Trophoblast cell (in vitro differentiated cells and primary cell): ENCODE measurements around the gene XXYLT1.

Experiments
- DNase-seq, 2 donors: peaks; one replicate each; pipeline ENCODE4 v3.0.0-alpha.2; 2016
- H2AFZ ChIP-seq: 2 replicates; pipeline ENCODE4 v1.6.1; 2013; ENCODE audit warnings: low read length, moderate library complexity, mild to moderate bottlenecking; ENCODE audit not compliant: insufficient read depth, poor library complexity
- H2AK5ac ChIP-seq: 2 replicates; pipeline ENCODE4 v1.6.1; 2013; ENCODE audit warnings: mild to moderate bottlenecking, low read length
- H2BK120ac ChIP-seq: 2 replicates; pipeline ENCODE4 v1.6.1; 2013; ENCODE audit warnings: low read length, mild to moderate bottlenecking, moderate library complexity; ENCODE audit not compliant: insufficient read depth, poor library complexity
- H2BK12ac ChIP-seq: 2 replicates; pipeline ENCODE4 v1.6.1; 2013; ENCODE audit warnings: mild to moderate bottlenecking, low read length, moderate library complexity
- H2BK5ac ChIP-seq: 2 replicates; pipeline ENCODE4 v1.6.1; 2013; ENCODE audit warnings: low read length, low read depth, moderate library complexity, mild to moderate bottlenecking; ENCODE audit not compliant: poor library complexity
- H3K14ac ChIP-seq: 2 replicates; pipeline ENCODE4 v1.6.1; 2013; ENCODE audit warnings: mild to moderate bottlenecking, low read length
- H3K18ac ChIP-seq: 2 replicates; pipeline ENCODE4 v1.6.1; 2013; ENCODE audit warnings: mild to moderate bottlenecking, low read length
- H3K23ac ChIP-seq: 2 replicates; pipeline ENCODE4 v1.6.1; 2013; ENCODE audit warnings: low read length
- H3K27ac ChIP-seq: 2 replicates; pipeline ENCODE4 v1.5.1; 2013; ENCODE audit warnings: low read depth, mild to moderate bottlenecking, inconsistent platforms, low read length, moderate library complexity
- H3K27me3 ChIP-seq: 2 replicates; pipeline ENCODE4 v1.6.1; 2013; ENCODE audit warnings: inconsistent platforms, mild to moderate bottlenecking, low read length, moderate library complexity; ENCODE audit not compliant: insufficient read depth
- H3K36me3 ChIP-seq, 2 experiments: 1 replicate in 1 of 2; 2 replicates in 1 of 2; pipeline ENCODE4 v1.6.1; 2013; ENCODE audit warnings: low read length in 2 of 2, mild to moderate bottlenecking in 2 of 2, moderate library complexity in 1 of 2; ENCODE audit not compliant: insufficient read depth in 2 of 2, control insufficient read depth in 1 of 2
- H3K4ac ChIP-seq: 2 replicates; pipeline ENCODE4 v1.6.1; 2013; ENCODE audit warnings: low read depth, mild to moderate bottlenecking, low read length, moderate library complexity
- H3K4me1 ChIP-seq, 2 experiments: 1 replicate in 1 of 2; 2 replicates in 1 of 2; pipeline ENCODE4 v1.6.1; 2013; ENCODE audit warnings: low read length in 2 of 2, mild to moderate bottlenecking in 2 of 2, moderate library complexity in 1 of 2; ENCODE audit not compliant: insufficient read depth in 2 of 2, control insufficient read depth in 1 of 2
- H3K4me2 ChIP-seq: 2 replicates; pipeline ENCODE4 v1.6.1; 2013; ENCODE audit warnings: inconsistent platforms, mild to moderate bottlenecking, low read length, moderate library complexity
- H3K4me3 ChIP-seq: 2 replicates; pipeline ENCODE4 v1.5.1; 2013; ENCODE audit warnings: mild to moderate bottlenecking, low read depth, low read length, inconsistent platforms
- H3K79me1 ChIP-seq: one replicate; pipeline ENCODE4 v1.6.1; 2013; ENCODE audit warnings: low read length
- H3K79me2 ChIP-seq: 2 replicates; pipeline ENCODE4 v1.6.1; 2013; ENCODE audit warnings: low read length, mild to moderate bottlenecking; ENCODE audit not compliant: control insufficient read depth, insufficient read depth, poor library complexity
- H3K9ac ChIP-seq: 2 replicates; pipeline ENCODE4 v1.6.1; 2013; ENCODE audit warnings: mild to moderate bottlenecking, low read length
- H3K9me3 ChIP-seq: 2 replicates; pipeline ENCODE4 v1.6.1; 2013; ENCODE audit warnings: low read depth, mild to moderate bottlenecking, control low read depth, inconsistent platforms, low read length; ENCODE audit not compliant: insufficient read depth
- H4K12ac ChIP-seq: 2 replicates; pipeline ENCODE4 v1.6.1; 2013; ENCODE audit warnings: low read depth, mild to moderate bottlenecking, low read length, moderate library complexity
- H4K8ac ChIP-seq: 2 replicates; pipeline ENCODE4 v1.6.1; 2013; ENCODE audit warnings: low read depth, mild to moderate bottlenecking, low read length, moderate library complexity
- H4K91ac ChIP-seq: one replicate; pipeline ENCODE4 v1.6.1; 2013; ENCODE audit warnings: low read depth, mild to moderate bottlenecking, low read length, moderate library complexity
- WGBS: extraction: QIAGEN DNeasy Blood & Tissue Kit; methylation state at CpG from one replicate; pipeline ENCODE4 v1.1.7; 2013; ENCODE audit warnings: missing lambda C conversion rate; ENCODE audit not compliant: insufficient read length, insufficient coverage; ENCODE audit errors: extremely low coverage; 5-methylcytosine and 5-hydroxymethylcytosine counted together

XXYLT1 gene

GRCh38 chr3:195046441-195046840, 224.5 kb downstream of the XXYLT1 start:
- Histone ChIP-seq H2AFZ (no peak overlapping the region), H3K4me3 (no peak overlapping the region)
- WGBS: no CpG with 5 or more reads among the region's 6 CpGs

GRCh38 chr3:195045481-195046210, 225.3 kb downstream of the XXYLT1 start:
- Histone ChIP-seq H2BK120ac (no peak overlapping the region), H2BK12ac (no peak overlapping the region), H3K36me3 (no peaks in the 10 kb centered on the region), H4K8ac (no peak overlapping the region), H3K23ac (no peak overlapping the region), H3K79me2 (no peaks in the 10 kb centered on the region), H3K9me3 (no peaks in the 10 kb centered on the region), H4K12ac (no peak overlapping the region), H3K27ac (no peak overlapping the region), H2BK5ac (no peak overlapping the region), H3K4me2 (no peak overlapping the region), H3K18ac (no peak overlapping the region), H3K79me1 (no peaks in the 10 kb centered on the region), H3K4me1 (peaks cover 2 to 9% of the 10 kb centered on the region in 2 experiments), H3K27me3 (no peaks in the 10 kb centered on the region), H2AK5ac (no peak overlapping the region), H3K4ac (no peak overlapping the region), H2AFZ (no peak overlapping the region), H3K9ac (no peak overlapping the region), H4K91ac (no peak overlapping the region), H3K4me3 (no peak overlapping the region), H3K14ac (no peak overlapping the region)
- DNase-seq: no peak
- no CpG with 5 or more reads among the region's 17 CpGs for WGBS

More at GRCh38 chr3:195046441-195046840, 224.5 kb downstream of the XXYLT1 start:
- Histone ChIP-seq H2BK5ac (no peak overlapping the region), H4K12ac (no peak overlapping the region), H3K23ac (no peak overlapping the region), H2AK5ac (no peak overlapping the region), H3K79me2 (no peaks in the 10 kb centered on the region), H3K27me3 (no peaks in the 10 kb centered on the region), H3K4me1 (peaks cover 2 to 3% of the 10 kb centered on the region in 2 experiments), H3K9me3 (no peaks in the 10 kb centered on the region), H4K8ac (no peak overlapping the region), H4K91ac (no peak overlapping the region), H3K36me3 (no peaks in the 10 kb centered on the region), H3K79me1 (no peaks in the 10 kb centered on the region), H3K4ac (no peak overlapping the region), H3K18ac (no peak overlapping the region), H3K14ac (no peak overlapping the region), H2BK12ac (no peak overlapping the region), H3K4me2 (no peak overlapping the region), H3K27ac (no peak overlapping the region), H2BK120ac (no peak overlapping the region), H3K9ac (no peak overlapping the region)
- DNase-seq: no peak

GRCh38 chr3:195044411-195044810, 226.5 kb downstream of the XXYLT1 start:
- Histone ChIP-seq H2AK5ac (no peak overlapping the region), H2BK5ac (no peak overlapping the region), H3K79me2 (no peaks in the 10 kb centered on the region), H3K4me3 (no peak overlapping the region), H4K8ac (no peak overlapping the region), H3K4me1 (peaks cover 2 to 9% of the 10 kb centered on the region in 2 experiments), H3K4ac (no peak overlapping the region), H2AFZ (no peak overlapping the region), H3K14ac (no peak overlapping the region), H3K4me2 (no peak overlapping the region), H3K18ac (no peak overlapping the region), H3K27me3 (no peaks in the 10 kb centered on the region), H3K79me1 (no peaks in the 10 kb centered on the region), H4K91ac (no peak overlapping the region), H3K27ac (no peak overlapping the region), H4K12ac (no peak overlapping the region), H3K23ac (no peak overlapping the region), H2BK120ac (no peak overlapping the region), H3K36me3 (no peaks in the 10 kb centered on the region), H2BK12ac (no peak overlapping the region), H3K9ac (no peak overlapping the region), H3K9me3 (no peaks in the 10 kb centered on the region)
- no peak for DNase-seq
- WGBS: no CpG with 5 or more reads among the region's 7 CpGs

GRCh38 chr3:195043607-195044339, 227.2 kb downstream of the XXYLT1 start:
- H2BK5ac ChIP-seq: no peak overlapping the region
- no peaks in the 10 kb centered on the region for H3K36me3 ChIP-seq
- H3K4ac ChIP-seq: no peak overlapping the region
- H2BK12ac ChIP-seq: no peak overlapping the region
- H3K79me2 ChIP-seq: no peaks in the 10 kb centered on the region
- H3K79me1 ChIP-seq: no peaks in the 10 kb centered on the region
- no peak overlapping the region for H4K12ac ChIP-seq
- no peak overlapping the region for H4K8ac ChIP-seq
- H3K27me3 ChIP-seq: no peaks in the 10 kb centered on the region
- no peak overlapping the region for H3K18ac ChIP-seq
- H2AK5ac ChIP-seq: no peak overlapping the region
- H3K14ac ChIP-seq: no peak overlapping the region
- no peak overlapping the region for H3K9ac ChIP-seq
- no peak overlapping the region for H3K27ac ChIP-seq
- H2AFZ ChIP-seq: no peak overlapping the region
- H4K91ac ChIP-seq: no peak overlapping the region
- no CpG with 5 or more reads among the region's 12 CpGs for WGBS
- H3K4me2 ChIP-seq: no peak overlapping the region
- H3K23ac ChIP-seq: no peak overlapping the region
- H2BK120ac ChIP-seq: no peak overlapping the region
- H3K4me1 ChIP-seq: peaks cover 2 to 9% of the 10 kb centered on the region in 2 experiments
- no peak overlapping the region for H3K4me3 ChIP-seq
- no peaks in the 10 kb centered on the region for H3K9me3 ChIP-seq
- no peak for DNase-seq
